Hematopoietic multipotent progenitor cell treated with erythropoietin and hydrocortisone succinate and interleukin-3 and kit ligand, for 6 days (in vitro differentiated cells): ENCODE data around the gene GATA1.
A peak's percentile ranks its signal among the peaks of the same experiment; 100 is the strongest.

Experiments
- DNase-seq: peaks from one replicate; pipeline ENCODE4 v3.0.0-alpha.2; 2015

Gene GATA1

DNA sequence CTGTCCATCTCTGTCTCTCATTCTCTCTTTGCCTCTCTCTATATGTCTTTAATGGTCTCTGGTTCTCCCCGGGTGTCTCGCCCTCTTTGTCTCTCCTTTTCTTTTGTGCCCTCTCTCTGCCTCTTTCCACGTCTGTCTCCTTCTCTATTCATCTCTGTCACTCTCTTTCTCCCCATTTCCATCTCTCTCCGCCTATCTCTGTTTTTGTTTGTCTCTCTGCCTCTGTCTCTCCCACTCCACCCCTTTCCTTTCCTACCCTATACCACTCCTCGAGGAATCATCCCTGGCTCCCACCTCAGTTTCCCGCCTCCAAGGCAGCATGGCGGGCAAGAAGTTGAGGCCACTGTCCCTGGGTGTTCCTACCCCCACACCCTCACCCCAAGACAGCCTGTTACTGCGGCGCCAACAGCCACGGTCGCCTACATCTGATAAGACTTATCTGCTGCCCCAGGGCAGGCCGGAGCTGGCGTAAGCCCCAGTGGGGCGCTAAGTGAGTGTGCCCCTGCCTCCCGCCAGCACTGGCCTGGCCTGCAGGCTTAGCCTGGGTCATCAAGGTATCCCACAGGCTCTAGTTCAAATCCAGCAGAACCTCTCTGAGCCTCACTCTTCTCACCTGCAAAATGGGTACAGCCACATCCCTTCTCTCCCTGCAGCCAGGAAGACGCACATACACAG is 713 bp upstream of the GATA1 start:
- peak; percentile 87 for DNase-seq

- no peak for DNase-seq
Observed at GRCh38 chrX:48786825-48787504, 575 bp downstream of the GATA1 start.

GRCh38 chrX:48787505-48788443 is 1.4 kb downstream of the GATA1 start:
- DNase-seq, result peak; percentile 48

DNA sequence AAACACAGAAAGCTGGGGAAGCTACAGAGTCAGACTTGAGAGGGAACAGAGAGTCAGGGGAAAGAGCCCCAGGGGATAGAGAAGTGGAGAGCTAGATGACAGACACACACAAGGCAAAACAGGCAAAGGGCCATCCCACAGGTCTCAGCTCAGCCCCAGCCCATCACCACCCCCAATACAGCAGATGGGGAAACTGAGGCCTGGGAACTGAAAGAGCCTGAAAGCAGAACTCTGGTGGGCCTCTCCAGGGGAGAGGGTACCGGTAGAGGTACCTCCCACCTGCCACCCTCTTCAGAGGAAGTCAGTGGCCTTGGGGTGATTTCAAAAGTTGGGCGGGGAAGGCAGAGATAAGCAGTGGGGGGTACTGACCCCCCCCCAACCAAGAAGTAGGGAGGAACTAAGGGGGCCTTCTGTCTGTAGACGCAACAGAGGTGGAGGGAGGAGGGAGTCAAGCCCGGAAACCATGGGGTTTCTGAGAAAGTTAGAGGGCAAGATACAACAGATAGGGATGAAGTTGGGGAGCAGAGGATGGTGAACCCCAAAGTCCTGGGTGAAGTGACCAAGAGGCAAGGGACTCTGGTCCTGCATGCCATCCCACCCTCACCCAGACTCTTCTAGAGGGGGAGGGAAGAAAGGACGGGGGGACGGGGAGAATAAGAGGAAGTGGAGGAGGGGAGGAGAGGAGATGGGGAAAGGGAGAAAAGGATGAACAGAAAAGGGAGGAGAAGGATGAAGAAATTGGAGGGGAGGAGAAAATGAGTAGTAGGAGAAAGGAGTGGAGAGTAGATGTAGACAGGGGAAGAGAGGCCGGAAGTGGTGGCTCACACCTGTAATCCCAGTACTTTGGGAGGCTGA is 3.2 kb downstream of the GATA1 start:
- peak; percentile 74 for DNase-seq

DNA sequence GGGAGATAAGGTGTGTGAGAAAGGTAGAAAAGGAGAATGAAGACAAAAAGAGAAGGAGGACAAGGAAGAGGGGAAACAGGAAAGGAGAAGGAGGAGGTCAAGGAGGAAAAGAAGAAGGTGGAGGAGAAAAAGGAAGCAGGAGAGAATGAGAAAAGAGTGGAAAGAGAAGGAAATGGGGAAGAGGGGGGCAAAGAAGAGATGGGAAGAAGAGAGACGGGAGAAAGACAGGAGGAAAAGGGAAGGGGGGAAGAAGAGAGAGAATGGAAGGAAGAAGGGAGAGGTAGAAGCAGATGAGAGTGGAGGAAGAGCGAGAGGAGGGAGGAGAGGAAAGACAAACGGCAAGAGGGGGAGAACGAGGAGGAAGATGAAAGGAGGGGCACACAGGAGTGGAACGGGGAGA is 4.1 kb downstream of the GATA1 start:
- no peak for DNase-seq

DNA sequence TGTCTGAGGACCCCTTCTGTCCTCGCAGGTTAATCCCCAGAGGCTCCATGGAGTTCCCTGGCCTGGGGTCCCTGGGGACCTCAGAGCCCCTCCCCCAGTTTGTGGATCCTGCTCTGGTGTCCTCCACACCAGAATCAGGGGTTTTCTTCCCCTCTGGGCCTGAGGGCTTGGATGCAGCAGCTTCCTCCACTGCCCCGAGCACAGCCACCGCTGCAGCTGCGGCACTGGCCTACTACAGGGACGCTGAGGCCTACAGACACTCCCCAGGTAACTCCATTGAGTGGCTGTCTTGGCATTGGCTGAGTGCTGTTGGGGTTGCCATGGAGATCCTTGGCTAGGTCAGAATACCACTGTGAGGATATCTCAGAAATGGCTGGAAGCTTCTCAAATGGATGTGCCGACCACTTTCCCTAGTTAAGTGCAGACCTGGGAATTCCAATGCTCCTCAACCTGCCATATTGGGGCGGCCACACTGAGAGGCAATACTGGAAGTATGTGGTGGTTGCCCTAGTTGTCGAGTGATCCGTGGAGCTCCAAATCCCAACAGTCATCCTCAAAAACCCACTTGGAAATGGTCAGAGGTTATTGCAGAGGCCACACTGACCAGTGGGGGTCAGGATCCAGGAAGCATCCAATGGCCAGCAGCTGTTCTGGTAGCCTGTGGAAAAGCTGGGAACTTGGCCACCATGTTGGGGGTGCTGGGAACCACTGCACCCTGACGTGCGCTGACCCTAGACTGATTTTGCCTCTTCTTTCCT is 4.9 kb downstream of the GATA1 start:
- DNase-seq, result no peak

DNA sequence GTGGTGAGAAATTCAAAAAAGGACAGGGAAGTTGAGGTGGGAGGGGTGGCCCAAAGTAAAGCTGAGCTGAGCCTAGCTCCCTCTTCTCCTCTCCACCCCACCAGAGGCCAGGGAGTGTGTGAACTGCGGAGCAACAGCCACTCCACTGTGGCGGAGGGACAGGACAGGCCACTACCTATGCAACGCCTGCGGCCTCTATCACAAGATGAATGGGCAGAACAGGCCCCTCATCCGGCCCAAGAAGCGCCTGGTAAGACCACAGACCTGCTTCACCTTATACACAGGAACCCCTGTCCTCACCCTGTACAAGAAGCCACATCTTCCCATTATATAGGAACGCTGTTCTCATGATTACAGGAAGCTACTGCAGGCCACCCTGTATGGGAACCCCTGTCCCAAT is 5.8 kb downstream of the GATA1 start:
- DNase-seq, result no peak

GRCh38 chrX:48793935-48794334 is 7.5 kb downstream of the GATA1 start:
- no peak for DNase-seq

DNA sequence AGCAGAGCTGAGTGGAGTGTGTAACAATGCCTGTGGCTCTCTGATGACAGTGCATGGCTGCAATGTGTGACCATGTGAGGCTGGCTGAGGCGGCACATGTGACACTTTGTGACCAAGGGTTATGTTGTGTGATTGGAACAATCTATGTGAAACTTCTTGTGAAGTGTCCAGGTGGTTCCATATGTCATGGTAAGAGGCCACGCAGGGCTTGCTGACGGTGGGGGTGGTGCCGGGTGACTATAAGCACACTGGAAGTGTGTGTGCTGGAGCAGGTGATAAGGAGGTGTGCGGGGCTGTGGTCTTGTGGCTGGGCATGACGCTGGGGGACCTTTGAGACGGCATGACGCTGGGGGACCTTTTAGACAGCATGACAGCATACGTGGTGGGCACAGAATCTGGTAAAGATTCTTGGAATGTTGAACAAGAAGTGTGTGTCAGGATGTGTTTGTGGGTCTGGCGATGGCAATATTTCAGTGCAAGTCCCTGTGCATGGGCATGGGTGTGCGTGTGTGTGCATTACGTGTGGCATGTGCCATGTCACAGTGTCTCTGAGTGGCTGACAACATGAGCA is 8.0 kb downstream of the GATA1 start:
- DNase-seq, result peak; percentile 79

DNA sequence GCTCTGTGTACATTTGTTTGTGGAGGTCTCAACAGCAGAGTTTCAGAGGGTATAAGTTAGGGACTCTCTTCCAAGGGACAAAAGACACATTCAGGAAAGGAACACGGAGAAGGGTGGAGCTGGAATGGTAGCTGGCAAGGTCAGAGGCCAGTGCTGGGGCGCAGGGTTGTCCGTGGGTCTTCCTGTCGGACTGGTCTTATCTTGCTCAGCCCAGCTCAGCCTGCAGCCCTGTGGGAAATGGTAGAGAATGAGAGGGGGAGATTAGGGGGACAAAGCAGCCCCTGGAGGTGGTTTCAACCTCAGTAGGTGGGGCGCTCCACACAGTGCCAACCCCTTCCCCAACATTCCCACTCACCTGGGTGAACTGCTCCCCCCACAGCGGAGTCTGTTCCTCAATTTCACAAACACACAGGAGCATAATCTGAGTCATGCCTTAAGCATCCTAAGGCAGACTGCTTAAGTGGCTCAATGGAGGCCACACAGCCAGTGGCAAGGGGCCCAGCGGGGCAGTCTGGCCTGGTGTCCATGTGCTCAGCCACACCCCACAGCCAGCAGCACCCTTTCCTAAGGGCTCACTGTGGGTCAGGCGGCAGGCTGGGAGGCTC is 8.6 kb downstream of the GATA1 start:
- DNase-seq, result peak; percentile 54

DNA sequence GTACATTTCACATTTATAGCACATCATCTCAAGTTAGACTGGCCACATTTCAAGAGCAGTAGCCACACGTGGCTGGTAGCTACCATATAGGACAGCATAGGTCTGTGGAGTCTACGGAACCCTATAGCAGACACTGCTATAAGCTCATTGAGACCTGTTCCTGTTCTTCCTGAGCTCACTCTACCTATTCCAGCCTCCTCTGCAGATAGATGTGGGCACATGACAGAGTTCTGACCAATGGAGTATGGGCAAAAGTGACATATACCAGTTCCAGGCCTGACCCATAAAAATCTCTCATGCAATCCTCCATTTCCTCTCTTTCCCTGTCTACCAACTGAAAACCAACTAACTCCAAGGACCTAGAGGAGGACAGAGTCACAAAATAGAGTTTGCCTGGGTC is 11.9 kb downstream of the GATA1 start:
- no peak for DNase-seq

DNA sequence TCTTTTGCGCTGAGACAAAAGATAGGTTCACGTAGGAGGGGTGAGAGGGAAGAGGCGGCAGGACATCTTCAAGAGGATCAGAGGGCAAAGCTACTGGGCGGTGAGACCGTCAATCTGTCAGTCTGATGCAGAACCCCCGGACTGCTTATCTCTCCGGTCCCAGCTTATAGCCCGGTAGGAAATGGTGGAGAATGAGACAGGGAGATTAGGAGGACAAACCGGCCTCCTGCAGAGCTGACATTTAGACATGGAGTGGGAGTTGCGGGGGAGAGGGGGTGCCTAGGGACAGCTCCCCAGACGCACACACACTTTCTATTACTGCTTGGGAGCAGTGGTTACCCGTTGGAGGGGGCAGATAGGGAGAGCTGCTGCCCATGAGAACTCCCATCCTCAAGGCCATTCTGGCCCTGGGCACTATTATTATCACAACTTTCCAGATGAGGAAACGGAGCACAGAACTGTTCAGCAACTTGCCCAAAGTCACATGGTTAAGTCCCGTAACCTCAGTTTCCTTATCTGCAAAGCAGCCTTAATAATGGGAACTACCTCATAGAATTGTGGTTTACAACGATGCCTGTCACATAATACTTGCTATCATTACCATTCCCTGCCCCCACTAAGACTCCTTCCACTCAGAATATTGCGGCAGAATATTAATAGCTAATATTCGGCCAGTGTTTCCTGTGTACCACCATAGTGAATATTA is 14.3 kb downstream of the GATA1 start:
- DNase-seq, result peak; percentile 92

- peak; percentile 98 for DNase-seq
Observed at GRCh38 chrX:48801280-48802088, 15.1 kb downstream of the GATA1 start, which contains the start of gene HDAC6. Gene HDAC6 (plus strand): TSS chrX:48802067. CDS start chrX:48802693, 626 bp downstream.

- peak; percentile 90 for DNase-seq
Observed at GRCh38 chrX:48802089-48802904, 15.9 kb downstream of the GATA1 start.

DNA sequence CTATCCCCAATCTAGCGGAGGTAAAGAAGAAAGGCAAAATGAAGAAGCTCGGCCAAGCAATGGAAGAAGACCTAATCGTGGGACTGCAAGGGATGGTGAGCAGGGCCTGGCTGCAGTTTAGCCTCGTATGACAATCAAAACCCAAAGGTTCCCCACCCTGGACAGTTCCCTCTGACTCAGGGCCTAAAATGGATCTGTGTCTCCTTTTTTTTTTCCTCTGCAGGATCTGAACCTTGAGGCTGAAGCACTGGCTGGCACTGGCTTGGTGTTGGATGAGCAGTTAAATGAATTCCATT is 16.5 kb downstream of the GATA1 start:
- no peak for DNase-seq

DNA sequence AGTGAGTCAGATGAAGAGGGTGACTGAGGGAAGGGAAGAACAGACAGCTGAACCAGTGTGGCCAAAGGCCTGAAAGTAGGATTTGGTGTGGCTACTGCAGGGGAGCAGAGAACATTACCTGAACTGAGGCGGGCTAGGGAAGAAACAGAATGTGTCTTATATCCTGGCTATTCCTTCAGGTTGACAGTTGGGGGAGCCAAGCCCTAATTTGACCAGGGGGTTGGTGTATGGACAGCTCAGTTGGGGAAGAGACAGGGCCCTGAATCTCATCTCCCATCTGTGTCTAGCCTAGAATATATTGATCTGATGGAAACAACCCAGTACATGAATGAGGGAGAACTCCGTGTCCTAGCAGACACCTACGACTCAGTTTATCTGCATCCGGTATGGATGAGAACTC is 19.7 kb downstream of the GATA1 start:
- DNase-seq, result no peak

GRCh38 chrX:48813644-48814043 is 27.3 kb downstream of the GATA1 start:
- DNase-seq, result no peak

- DNase-seq, result no peak
Observed at GRCh38 chrX:48814722-48815121, 28.3 kb downstream of the GATA1 start.

DNA sequence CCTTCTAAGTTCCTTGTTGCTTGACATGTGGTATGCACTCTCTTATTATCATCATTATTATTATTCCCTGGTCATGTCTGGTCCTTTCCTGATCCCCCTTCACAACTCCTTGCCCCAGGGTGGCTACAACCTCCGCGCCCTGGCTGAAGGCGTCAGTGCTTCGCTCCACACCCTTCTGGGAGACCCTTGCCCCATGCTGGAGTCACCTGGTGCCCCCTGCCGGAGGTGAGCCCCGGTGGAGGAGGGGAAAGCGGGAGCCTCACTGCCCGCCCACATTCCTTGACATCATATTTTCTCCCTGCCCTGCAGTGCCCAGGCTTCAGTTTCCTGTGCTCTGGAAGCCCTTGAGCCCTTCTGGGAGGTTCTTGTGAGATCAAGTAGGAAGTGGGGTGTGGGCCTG is 28.9 kb downstream of the GATA1 start:
- no peak for DNase-seq
